SH-SY5Y (cell line): ENCODE results near the gene PRXL2B.

Experiments used
- GATA2 ChIP-seq: IDR thresholded peaks from 2 replicates; pipeline ENCODE4 v1.6.1; 2011; ENCODE audit warnings: mild to moderate bottlenecking, low read depth, low read length
- GATA3 ChIP-seq: IDR thresholded peaks from 2 replicates; pipeline ENCODE4 v1.6.1; 2011; ENCODE audit warnings: low read depth, mild to moderate bottlenecking, low read length, moderate library complexity

GRCh38 chr1:2564006-2564814 is 22.4 kb upstream of the PRXL2B start:
- TF ChIP-seq GATA2, result no peak
- TF ChIP-seq GATA3, result no peak
